ENCODE data around the gene FRYL.

DNA sequence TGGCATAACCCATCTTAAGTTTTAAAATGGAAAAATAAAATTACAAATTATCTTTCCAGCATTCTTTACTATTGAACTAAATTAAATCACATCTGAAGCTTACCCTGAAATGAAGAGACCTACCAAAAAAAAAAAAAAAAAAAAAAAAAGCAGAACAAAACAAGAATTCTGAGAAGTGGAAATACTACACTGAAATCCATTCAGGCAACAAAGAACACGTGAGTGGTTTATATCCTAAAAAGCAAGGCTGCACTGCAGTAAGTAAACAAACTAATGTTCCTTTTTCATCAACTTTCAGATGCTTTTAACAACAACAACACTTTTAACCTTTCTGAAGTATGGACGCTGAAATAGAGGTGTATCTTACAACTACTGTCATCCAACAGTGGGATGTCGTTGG, 7.5 kb downstream of the FRYL start:
- TF ChIP-seq, protein P1, sequence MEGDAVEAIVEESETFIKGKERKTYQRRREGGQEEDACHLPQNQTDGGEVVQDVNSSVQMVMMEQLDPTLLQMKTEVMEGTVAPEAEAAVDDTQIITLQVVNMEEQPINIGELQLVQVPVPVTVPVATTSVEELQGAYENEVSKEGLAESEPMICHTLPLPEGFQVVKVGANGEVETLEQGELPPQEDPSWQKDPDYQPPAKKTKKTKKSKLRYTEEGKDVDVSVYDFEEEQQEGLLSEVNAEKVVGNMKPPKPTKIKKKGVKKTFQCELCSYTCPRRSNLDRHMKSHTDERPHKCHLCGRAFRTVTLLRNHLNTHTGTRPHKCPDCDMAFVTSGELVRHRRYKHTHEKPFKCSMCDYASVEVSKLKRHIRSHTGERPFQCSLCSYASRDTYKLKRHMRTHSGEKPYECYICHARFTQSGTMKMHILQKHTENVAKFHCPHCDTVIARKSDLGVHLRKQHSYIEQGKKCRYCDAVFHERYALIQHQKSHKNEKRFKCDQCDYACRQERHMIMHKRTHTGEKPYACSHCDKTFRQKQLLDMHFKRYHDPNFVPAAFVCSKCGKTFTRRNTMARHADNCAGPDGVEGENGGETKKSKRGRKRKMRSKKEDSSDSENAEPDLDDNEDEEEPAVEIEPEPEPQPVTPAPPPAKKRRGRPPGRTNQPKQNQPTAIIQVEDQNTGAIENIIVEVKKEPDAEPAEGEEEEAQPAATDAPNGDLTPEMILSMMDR (IDR thresholded peaks at IDR 0.05; ENCODE audit: poor library complexity, severe bottlenecking): no peak
- no peak for TF ChIP-seq EZH2 (IDR thresholded peaks at IDR 0.05; ENCODE audit: borderline replicate concordance, insufficient read depth, low read length, poor library complexity, severe bottlenecking)
- TF ChIP-seq POLR2AphosphoS5 (IDR thresholded peaks at IDR 0.05): no peak
- no peak for TF ChIP-seq REST (IDR thresholded peaks at IDR 0.05; ENCODE audit: borderline replicate concordance)
- no peak for TF ChIP-seq SMC3 (conservative IDR thresholded peaks at IDR 0.05; ENCODE audit: poor library complexity)
- TF ChIP-seq MXI1 (conservative IDR thresholded peaks at IDR 0.05; ENCODE audit: poor library complexity, severe bottlenecking): no peak
- TF ChIP-seq EP300 (conservative IDR thresholded peaks at IDR 0.05; ENCODE audit: poor library complexity, severe bottlenecking): no peak
- no peak for TF ChIP-seq TAF1 (IDR thresholded peaks at IDR 0.05; ENCODE audit: low read depth)
